SKM-1 (cell line): ENCODE results near the gene NUP93.
"Not testable (repeated sequence)": the region's sequence is repeated elsewhere in the genome, so short reads cannot be mapped to it uniquely, and the experiment has no call there.

ENCODE experiments used
- DNase-seq: peaks from one replicate; lab custom pipeline; 2025; ENCODE audit not compliant: unreplicated experiment; lab: John Stamatoyannopoulos, UW

NUP93 gene

GRCh38 chr16:56775162-56775561 lies 45.2 kb downstream of the NUP93 start:
- DNase-seq: no peak

GRCh38 chr16:56776562-56776961 lies 46.6 kb downstream of the NUP93 start:
- DNase-seq: no peak

GRCh38 chr16:56777001-56777400 lies 47.1 kb downstream of the NUP93 start:
- DNase-seq: no peak

- DNase-seq: no peak
Measured at GRCh38 chr16:56777482-56777881, 47.6 kb downstream of the NUP93 start.

- no peak for DNase-seq
Measured at GRCh38 chr16:56779906-56780305, 50.0 kb downstream of the NUP93 start.

GRCh38 chr16:56780646-56781045 lies 50.7 kb downstream of the NUP93 start:
- DNase-seq: no peak

- no peak for DNase-seq
Measured at GRCh38 chr16:56781528-56781961, 51.6 kb downstream of the NUP93 start.

GRCh38 chr16:56783344-56783743 lies 53.4 kb downstream of the NUP93 start:
- no peak for DNase-seq

GRCh38 chr16:56785317-56785716 lies 55.4 kb downstream of the NUP93 start:
- no peak for DNase-seq

- no peak for DNase-seq
Measured at GRCh38 chr16:56787167-56787566, 57.2 kb downstream of the NUP93 start.

GRCh38 chr16:56788435-56788834 lies 58.5 kb downstream of the NUP93 start:
- no peak for DNase-seq

GRCh38 chr16:56789360-56789759 lies 59.4 kb downstream of the NUP93 start:
- DNase-seq: no peak

GRCh38 chr16:56792967-56793366 lies 63.0 kb downstream of the NUP93 start:
- no peak for DNase-seq

GRCh38 chr16:56793492-56793891 lies 63.6 kb downstream of the NUP93 start:
- no peak for DNase-seq

GRCh38 chr16:56795011-56795410 lies 65.1 kb downstream of the NUP93 start:
- no peak for DNase-seq

GRCh38 chr16:56797038-56797437 lies 67.1 kb downstream of the NUP93 start:
- not testable (repeated sequence) for DNase-seq

- no peak for DNase-seq
Measured at GRCh38 chr16:56797861-56798260, 67.9 kb downstream of the NUP93 start.

- no peak for DNase-seq
Measured at GRCh38 chr16:56798955-56799354, 69.0 kb downstream of the NUP93 start.

- DNase-seq: no peak
Measured at GRCh38 chr16:56800355-56800754, 70.4 kb downstream of the NUP93 start.

GRCh38 chr16:56801762-56802161 lies 71.8 kb downstream of the NUP93 start:
- DNase-seq: no peak

- DNase-seq: no peak
Measured at GRCh38 chr16:56807011-56807675, 77.2 kb downstream of the NUP93 start.

- not testable (repeated sequence) for DNase-seq
Measured at GRCh38 chr16:56807676-56808067, 77.7 kb downstream of the NUP93 start.

GRCh38 chr16:56810954-56811353 lies 81.0 kb downstream of the NUP93 start:
- DNase-seq: no peak
